Vagina (tissue), 2 donors: ENCODE data around the gene MMP3.

Experiments used
- POLR2AphosphoS5 ChIP-seq, 2 donors: sonication (generic); formaldehyde crosslinking; IDR thresholded peaks; one replicate each; pipeline ENCODE4 v1.9.0; 2017; ENCODE audit warnings: antibody characterized with exemption in 2 of 2, mild to moderate bottlenecking in 2 of 2, low read depth in 1 of 2; ENCODE audit not compliant: insufficient read depth in 1 of 2
- TF ChIP-seq, protein P1 (sequence below), 3 experiments: fragments of 450-650 bp in 2 of 3; fragments of 200-600 bp in 1 of 3; sonication (generic) in 1 of 3; IDR thresholded peaks; one replicate each; pipeline ENCODE4 v1.5.1; 2017 to 2019; ENCODE audit warnings: antibody characterized with exemption in 3 of 3, mild to moderate bottlenecking in 2 of 3, moderate library complexity in 2 of 3

DNA sequence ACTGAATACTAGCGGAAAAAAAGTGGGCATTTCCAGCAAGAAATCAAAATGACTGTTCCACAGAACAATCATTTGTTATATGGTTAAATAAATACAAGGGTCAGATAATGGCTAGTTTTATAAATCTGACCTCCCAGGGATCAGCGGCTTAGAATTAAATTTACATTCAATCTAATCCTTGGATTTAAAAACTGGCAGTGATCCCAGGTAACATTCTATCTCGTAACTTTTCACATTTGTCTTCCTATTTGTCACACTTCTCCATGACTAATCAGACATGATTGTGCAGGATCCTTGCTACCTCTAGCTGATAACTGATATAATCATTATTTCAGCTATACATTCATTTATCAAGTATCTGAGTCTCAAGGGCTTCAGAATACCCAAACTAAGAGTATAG, 2.9 kb upstream of the MMP3 start:
- TF ChIP-seq, protein P1, sequence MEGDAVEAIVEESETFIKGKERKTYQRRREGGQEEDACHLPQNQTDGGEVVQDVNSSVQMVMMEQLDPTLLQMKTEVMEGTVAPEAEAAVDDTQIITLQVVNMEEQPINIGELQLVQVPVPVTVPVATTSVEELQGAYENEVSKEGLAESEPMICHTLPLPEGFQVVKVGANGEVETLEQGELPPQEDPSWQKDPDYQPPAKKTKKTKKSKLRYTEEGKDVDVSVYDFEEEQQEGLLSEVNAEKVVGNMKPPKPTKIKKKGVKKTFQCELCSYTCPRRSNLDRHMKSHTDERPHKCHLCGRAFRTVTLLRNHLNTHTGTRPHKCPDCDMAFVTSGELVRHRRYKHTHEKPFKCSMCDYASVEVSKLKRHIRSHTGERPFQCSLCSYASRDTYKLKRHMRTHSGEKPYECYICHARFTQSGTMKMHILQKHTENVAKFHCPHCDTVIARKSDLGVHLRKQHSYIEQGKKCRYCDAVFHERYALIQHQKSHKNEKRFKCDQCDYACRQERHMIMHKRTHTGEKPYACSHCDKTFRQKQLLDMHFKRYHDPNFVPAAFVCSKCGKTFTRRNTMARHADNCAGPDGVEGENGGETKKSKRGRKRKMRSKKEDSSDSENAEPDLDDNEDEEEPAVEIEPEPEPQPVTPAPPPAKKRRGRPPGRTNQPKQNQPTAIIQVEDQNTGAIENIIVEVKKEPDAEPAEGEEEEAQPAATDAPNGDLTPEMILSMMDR (IDR thresholded peaks at IDR 0.05): no peak
- TF ChIP-seq POLR2AphosphoS5 (IDR thresholded peaks at IDR 0.05; ENCODE audit: insufficient read depth in 1 of 2, low read depth in 1 of 2): no peak
